GM21423 (cell line): ENCODE results near the gene TMEM234.
"Not testable (repeated sequence)": the region's sequence is repeated elsewhere in the genome, so short reads cannot be mapped to it uniquely, and the experiment has no call there.

Experiments used
- ATAC-seq: cut with Tn5 transposase; IDR thresholded peaks from one replicate; pipeline ENCODE4 v1.9.1; 2021; ENCODE audit warnings: mild to moderate bottlenecking, moderate library complexity; ENCODE audit not compliant: unreplicated experiment

TMEM234 gene

DNA sequence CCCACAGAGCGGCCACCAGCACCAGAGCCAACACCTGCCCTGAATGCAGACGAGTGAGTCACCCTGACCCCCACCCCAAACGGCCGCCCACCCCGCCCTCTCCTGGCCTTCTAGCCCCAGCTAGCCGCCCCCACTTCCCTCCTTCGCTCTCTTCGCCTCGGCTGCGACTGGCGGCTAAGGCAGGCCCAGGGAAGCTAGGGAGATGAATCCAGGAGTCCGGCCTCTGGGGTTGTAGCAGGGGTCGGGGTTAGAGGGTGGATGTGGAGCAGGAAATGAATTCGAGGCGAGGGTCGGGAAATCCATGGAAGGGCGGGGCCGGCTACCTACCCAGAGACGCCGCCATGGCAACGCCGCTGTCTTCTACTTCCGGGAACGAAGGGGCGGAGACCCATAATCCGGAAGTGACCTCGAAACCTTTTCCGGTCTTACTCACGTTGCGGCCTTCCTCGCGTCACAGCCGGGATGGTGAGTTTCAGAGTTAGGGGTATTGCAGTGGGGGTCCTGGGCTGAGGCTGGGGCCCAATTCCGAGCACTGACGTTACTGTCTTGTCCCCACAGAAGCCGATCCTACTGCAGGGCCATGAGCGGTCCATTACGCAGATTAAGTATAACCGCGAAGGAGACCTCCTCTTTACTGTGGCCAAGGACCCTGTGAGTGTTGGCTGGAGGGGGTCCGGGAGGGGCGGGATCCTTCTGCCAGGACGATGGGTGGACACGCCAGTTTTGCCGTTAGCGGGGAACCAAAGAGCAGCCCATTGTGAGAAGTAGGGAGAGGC lies at the start of gene TMEM234, which contains the start of gene EIF3I:
TMEM234 (minus strand) TSS at position 374 of the 776 bp plus-strand sequence; CDS start at position 343, 31 bp downstream.
EIF3I (plus strand) TSS at position 428 of the 776 bp plus-strand sequence; CDS start at position 463, 35 bp downstream.
- peak; percentile 95 for ATAC-seq

DNA sequence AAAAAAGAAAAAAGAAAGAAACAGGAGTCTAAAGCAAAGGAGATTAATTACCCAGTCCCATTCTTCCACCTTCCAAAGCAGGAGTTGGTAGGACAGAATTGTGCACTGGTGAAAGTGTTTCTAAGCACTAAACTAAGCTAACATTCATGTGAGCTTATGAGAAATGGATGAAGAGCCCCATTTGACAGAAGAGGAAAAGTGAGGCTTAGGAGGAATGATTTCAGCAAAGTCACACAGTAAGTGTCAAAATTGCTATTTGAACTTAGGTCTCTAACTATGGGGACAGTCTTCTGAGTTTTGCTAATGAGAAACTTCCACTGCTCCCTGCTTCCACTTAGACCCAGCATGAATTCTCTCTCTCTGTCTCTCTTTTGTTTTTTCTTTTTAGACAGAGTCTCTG lies 47.6 kb upstream of the TMEM234 start:
- no peak for ATAC-seq

DNA sequence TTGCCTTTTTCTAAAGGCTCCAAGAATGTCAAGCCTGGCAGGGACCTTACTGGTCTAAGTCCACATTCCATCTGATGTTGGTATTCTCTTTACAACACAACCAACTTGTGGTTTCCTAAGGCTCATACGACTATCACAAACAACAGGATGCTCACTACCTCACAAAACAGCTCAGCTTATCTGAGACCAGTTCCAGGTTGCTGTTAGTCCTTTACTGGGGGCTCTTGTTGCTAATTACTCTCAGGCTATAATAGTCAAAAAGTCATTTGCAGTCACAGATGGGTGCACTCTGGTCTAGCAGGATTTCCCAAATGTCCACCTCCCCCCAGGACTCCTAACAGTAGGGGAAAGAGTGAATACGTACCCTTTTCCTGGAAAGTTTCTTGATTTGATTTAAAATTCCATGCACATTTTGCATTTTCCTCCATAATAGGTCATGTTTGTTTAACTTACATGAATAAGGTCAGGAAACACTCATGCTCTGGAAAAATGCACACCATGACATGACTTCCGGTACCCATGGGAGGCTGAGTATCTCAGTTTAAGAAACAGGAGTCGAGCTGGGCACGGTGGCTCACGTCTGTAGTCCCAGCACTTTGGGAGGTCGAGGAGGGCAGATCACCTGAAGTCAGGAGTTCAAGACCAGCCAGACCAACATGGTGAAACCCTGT lies 44.9 kb upstream of the TMEM234 start:
- ATAC-seq = no peak

DNA sequence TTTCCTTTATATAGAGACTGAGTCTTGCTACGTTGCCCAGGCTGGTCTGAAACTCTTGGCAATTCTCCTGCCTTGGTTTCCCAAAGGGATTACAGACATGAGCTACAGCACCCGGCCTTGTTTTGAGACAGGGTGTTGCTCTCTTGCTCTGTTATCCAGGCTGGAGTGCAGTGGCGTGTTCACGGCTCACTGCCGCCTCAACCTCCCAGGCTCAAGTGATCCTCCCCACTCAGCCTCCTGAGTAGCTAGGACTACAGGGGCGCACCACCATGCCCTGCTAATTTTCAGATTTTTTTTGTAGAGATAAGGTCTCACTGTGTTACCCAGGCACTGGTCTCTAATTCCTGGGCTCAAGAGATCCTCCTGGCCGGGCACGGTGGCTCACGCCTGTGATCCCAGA lies 43.7 kb upstream of the TMEM234 start:
- ATAC-seq = no peak

DNA sequence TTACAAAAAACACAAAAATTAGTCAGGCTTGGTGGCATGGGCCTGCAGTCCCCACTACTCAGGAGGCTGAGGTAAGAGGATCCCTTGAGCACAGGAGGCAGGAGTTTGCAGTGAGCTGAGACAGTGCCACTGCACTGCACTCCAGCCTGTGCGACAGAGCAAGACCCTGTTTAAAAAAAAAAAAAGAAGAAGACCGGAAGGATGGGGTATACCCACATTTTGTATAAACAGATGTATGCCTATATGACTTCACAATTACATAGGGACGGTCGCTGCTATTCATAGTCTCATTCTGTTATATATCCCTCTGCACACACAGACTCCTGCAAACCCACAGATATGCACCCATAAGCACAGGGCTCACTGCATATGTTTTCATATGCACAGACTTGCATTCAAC lies 41.6 kb upstream of the TMEM234 start:
- peak; percentile 44 for ATAC-seq

DNA sequence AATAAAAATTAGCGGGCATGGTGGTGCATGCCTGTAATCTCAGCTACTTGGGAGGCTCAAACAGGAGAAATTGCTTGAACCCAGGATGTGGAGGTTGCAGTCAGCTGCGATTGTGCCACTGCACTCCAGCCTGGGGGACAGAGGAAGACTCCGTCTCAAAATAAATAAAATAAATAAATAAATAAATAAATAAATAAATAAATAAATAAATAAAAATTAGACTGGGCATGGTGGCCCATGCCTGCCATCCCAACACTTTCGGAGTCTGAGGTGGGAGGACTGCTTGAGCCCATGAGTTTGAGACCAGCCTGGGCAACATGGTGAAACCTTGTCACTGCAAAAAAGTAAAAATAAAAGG lies 41.1 kb upstream of the TMEM234 start:
- not testable (repeated sequence) for ATAC-seq

DNA sequence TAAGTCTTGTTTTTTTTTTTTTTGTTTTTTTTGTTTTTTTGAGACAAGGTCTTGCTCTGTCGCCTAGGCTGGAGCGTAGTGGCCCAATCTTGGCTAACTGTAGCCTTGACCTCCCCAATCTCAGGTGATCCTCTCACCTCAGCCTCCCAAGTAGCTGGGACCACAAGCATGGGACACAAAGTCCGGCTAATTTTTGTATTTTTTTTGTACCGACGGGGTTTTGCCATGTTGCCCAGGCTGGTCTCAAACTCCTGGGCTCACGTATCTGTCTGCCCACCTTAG lies 35.0 kb upstream of the TMEM234 start:
- ATAC-seq = no peak

DNA sequence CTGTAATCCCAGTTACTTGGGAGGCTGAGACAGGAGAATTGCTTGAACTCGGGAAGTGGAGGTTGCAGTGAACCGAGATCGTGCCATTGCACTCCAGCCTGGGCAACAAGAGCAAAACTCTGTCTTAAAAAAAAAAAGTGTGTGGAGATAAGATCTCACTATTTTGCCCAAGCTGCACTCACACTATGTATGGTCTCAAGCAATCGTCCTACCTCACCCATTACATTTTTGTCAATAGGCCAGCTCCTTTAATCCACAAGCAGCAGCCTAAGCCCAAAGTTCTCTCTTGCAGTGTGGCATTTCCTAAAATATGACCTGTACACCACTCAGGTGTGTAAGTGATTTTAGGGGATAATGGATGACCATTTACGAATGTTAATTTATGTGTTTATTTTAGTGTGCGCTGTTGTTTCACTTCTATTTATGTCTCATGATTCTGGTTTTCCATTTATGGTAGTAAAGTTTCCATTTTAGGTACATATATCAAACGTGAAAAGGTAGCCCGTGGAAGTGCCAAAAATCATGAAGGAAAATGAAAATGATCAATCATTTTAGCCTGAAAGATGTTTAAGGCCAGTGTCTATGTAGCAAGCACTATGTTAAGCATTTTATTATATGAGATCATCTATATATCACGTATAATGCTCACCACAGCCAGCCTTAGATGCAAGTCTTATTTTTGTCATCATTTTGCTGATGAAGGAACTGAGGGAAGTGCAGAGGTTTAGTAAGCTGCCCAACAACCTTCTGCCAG lies 34.5 kb upstream of the TMEM234 start:
- no peak for ATAC-seq

DNA sequence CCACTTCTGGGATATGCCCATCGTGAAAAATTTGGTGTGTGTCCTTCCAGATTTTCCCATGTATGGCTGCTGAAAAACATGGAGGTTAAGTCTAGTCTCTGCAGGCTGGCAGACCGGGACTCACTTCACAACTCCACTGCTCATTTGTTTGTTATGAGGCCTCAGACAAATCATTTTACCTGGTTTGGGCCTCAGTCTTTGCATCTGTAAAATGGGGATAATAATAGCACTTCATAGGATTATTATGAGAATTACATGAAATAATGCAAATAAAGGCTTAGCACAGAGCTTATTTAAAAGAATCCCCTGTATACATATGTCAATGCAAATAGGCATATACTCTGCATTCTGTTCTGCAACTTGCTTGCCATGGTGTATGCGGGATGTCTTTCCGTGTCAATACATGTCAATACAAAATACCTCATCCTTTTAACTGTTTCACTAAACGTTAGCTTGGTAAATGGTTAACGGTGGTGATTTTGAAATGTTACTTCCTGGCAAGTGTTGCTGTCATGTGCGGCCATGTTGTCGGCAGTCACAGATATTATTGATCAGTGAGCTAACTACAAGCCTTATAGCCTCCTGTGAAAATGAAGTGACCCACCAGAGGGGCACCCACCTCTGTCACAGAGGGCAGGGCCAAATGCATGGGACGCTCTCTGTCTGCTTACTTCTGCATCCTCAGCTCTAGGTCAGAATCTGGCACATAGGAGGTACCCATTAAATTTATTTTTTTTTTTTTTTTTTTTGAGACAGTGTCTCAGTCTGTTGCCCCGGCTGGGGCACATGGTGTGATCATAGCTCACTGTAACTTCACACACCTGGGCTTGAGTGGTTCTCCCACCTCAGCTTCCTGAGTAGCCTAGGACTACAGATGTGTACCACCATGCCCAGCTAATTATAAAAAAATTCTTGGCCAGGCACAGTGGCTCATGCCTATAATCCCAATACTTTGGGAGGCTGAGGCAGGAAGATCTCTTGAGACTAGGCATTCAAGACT lies 33.2 kb upstream of the TMEM234 start:
- ATAC-seq = no peak

DNA sequence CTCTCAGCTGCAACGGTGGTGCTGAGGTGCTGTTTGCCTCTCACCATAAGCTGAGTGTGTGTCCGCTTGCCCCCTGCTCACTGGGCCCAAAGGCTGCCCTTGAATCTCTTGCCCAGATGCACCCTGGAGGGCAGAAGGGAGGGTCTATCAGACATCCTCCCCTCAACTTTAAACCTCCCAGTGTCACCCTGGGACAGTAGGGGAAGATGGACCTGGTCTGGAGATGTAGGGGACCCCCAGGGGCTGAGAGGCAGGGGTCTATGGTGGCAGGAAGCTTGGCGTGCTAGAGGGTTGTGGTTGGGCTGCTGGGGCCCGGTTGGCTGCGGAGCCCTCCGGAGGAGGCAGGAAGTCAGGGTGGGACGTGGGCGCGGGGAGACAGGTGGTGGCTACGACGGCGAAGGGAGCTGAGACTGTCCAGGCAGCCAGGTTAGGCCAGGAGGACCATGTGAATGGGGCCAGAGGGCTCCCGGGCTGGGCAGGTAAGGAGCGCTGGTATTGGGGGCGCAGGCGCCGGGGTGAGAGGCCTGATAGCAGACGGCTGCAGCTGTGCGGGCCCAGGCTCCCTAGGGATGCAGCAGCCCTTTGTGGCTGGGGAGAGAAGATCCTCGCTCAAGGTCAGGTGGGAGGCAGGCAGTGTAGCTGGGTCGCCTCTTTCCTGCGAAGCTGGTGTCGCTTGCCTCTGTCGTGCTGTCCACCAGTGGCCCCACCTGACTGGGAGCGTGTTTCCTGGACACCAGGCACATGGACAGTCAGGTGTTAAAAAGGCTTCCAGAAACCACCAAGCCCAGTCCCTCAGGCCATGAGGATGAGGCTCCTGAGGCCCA lies 29.0 kb upstream of the TMEM234 start, which contains the start of gene LCK:
LCK (plus strand) TSS at position 373 of the 824 bp plus-strand sequence. CDS start 23,065 bp downstream, outside the sequence.
- peak; percentile 25 for ATAC-seq

DNA sequence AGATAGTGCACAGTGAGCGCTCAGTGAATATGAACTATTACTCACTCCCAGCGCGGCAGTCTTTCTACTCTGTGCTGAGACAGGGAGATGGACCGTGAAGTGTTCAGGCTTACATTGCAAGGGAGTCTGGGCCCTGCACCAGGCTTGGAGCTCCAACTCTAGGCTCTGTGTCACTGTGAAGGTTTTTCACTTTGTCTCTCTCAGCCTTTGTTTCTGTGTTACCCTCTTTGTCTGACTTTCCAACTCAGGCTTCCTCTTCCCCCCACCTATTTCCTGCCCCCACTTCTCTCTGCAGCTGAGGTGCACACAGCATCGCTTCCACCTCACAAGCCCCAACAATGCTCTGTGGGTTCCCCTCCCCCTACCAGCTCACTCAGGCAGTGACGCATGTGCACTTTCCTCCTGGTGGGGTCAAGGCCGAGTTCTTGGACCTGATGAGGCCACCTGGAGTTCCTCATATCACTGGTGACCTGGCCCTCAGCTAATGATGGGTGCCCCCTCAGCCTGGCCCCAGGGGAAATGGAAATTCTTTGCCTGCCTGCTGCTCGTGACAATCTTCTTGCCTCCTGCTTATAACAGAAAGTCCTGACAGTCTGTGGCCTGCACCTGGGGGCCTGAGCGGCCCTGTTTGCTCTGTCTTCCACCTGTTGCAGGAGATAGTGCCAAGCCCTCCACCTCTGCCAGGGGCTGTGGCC lies 27.8 kb upstream of the TMEM234 start:
- ATAC-seq = peak; percentile 70

DNA sequence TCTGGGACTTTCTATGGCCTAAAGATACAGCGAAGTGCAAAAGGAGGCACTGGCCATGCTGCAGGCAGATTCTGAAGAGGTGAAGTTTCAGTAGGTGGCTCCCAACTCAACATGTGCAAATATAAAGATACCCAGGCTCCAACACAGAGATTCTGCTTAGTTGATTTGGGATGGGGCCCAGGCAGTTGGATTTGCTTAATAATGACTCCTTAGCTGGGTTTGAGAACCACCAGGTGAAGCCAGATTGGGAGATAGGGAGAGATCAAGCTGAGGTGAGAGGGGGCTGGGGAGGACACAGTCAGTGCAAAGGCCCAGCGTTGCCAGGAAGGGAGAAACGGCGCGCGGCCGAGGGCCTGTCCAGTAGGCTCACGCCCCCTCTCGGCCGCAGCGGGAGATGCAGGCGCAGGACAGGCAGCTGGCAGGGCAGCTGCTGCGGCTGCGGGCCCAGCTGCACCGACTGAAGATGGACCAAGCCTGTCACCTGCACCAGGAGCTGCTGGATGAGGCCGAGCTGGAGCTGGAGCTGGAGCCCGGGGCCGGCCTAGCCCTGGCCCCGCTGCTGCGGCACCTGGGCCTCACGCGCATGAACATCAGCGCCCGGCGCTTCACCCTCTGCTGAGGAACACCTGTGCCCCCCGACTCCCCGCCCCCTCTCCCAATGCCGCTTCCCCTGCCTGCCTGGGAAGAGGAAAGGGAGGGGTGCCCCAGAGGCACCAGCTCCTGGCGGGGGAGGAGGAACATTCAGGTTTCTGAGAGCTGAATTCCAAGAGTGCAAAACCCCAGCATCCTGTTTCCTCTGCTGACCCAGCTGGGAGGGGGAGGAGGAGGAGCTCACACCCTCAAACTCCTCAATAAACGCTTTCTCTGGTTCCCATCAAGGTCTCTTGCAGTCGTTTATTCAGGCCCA lies 26.1 kb upstream of the TMEM234 start:
- peak; percentile 37 for ATAC-seq

DNA sequence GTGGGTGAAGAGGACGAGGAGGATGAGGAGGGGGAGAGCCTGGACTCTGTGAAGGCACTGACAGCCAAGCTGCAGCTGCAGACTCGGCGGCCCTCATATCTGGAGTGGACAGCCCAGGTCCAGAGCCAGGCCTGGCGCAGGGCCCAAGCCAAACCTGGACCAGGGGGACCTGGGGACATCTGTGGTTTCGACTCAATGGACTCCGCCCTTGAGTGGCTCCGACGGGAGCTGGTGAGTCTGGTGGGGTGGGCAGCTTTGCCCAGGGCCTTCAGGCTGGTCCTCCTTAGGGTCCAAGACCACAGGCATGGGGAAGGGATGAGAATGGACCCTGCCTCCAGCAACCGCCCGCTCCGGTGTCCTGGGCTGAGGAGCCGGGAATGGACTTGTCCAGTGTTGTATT lies 25.3 kb upstream of the TMEM234 start:
- no peak for ATAC-seq

DNA sequence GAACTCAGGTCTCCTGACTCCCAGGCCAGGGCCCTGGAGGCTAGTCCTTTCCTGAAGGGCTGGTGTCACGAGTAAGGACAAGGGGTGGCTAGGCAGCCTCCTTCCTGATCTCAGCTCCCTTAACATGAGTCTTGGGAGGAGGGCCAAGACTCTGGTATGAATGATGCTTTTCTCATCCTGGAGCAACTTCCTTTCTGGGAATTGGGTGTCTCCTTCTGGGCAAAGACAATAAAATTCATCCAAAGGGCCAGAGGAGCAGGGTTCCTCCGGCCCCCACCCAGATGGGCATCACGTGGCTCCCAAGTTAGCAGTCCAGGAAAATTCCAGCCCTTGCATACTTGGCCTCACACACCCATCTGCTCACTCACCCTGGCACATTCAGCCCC lies 24.7 kb upstream of the TMEM234 start, which contains the start of gene FAM167B:
FAM167B (plus strand) TSS at position 335 of the 386 bp plus-strand sequence. CDS start 200 bp downstream, outside the sequence.
- ATAC-seq = no peak

DNA sequence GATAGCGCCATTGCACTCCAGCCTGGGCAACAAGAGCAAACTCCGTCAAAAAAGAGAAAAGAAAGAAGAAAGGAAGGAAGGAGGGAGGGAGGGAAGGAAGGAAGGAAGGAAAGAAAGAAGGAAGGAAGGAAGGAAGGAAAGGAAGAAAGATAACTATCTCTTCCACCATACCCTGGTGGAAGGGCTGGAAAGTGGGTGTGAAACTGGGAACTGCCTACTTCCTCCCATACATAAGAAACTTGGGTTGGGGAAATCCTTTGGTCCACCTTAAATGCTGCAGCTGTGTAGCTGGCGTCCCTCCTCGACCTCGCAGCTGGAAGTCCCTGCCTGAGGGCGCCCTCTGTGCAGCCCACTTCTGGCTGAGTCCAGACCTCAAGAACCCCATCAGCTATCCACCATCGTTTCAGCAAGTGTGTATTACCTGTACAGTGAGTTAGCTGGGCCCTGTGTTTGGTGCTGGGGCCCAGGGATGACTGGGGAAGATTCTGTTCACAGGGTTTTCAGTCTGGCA lies 20.2 kb upstream of the TMEM234 start:
- ATAC-seq = no peak

DNA sequence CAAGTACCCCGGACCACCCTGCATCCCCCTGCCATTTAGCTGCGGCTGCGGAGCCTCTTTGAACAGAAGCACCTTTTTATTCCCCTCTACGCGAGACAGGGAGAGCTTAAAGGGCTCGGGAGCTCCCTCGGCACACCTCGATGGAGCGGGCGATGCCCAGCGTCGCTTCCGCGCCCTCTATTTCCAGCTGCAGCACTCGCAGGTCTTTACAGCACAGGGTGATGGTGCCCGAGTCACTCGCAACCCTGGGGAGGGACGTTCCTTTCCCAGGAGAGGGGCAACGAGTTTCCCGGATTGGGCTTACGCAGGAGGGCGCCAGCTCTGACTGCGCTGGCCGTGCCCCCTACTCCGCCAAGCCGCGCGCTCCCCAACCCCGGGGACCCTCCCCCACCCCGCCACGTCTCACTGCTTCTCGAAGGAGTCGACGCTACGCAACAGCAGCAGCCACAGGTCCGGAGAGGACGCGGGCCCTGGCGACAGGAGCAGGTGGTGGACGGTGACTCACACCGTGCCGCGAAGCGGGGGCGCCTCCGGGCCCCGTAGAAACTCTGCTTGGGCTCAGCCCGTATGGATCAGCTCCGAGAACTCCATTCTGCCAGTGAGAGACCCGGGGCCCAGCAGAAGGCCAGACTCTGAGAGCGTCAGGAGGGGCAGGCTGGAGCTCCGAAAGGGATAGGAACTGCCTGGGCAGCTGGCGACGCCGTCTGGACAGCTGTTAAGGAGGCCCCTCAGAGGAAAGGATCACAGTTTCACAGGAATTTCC lies 19.0 kb upstream of the TMEM234 start:
- ATAC-seq = peak; percentile 48
